WTC11 (cell line): Measurements from ENCODE around the gene GNRH2. TPM values are rescaled to one million over a fixed set of nuclear protein-coding genes. Genes with fewer than 3 reads are reported as not detected.
A peak's percentile ranks its signal among the peaks of the same experiment; 100 is the strongest.

Experiments
- ATAC-seq: fragments of 200-7000 bp; cut with Tn5 transposase; 2 replicates; pipeline ENCODE4 v1.10.0; 2021; ENCODE audit warnings: mild to moderate bottlenecking, moderate library complexity
- CTCF ChIA-PET: fragments of 300-600 bp; sonication (Branson Sonifier 250); formaldehyde crosslinking; loops from one replicate; lab custom pipeline; 2021; ENCODE audit warnings: antibody characterized with exemption; lab: Charles Lee
- POLR2A ChIA-PET: fragments of 350-600 bp; sonication (Branson Sonifier 250); formaldehyde crosslinking; loops from one replicate; lab custom pipeline; 2021; ENCODE audit warnings: antibody characterized with exemption; lab: Charles Lee
- DNase-seq: peaks from one replicate; pipeline ENCODE4 v3.0.0; 2021; ENCODE audit warnings: low spot score
- H3K27ac Mint-ChIP-seq: 2 replicates; pipeline ENCODE4 v1.8.0; 2021; ENCODE audit warnings: mixed read lengths
- H3K27me3 Mint-ChIP-seq: 2 replicates; pipeline ENCODE4 v1.8.0; 2021; ENCODE audit warnings: low read depth, mild to moderate bottlenecking, moderate library complexity, mixed read lengths
- H3K36me3 Mint-ChIP-seq: 2 replicates; pipeline ENCODE4 v1.8.0; 2021; ENCODE audit warnings: mixed read lengths
- H3K4me1 Mint-ChIP-seq: 2 replicates; pipeline ENCODE4 v1.8.0; 2022; ENCODE audit warnings: mixed read lengths
- H3K4me3 Mint-ChIP-seq: 2 replicates; pipeline ENCODE4 v1.8.0; 2021; ENCODE audit warnings: mild to moderate bottlenecking, moderate library complexity, mixed read lengths
- H3K9me3 Mint-ChIP-seq: 2 replicates; pipeline ENCODE4 v1.8.0; 2021; ENCODE audit warnings: mixed read lengths
- ATF1 ChIP-seq: sonication (generic); formaldehyde crosslinking; IDR thresholded peaks from 2 replicates; pipeline ENCODE4 v1.8.1; 2023; ENCODE audit warnings: mild to moderate bottlenecking, moderate library complexity, missing genetic modification reagents
- CBFB ChIP-seq: sonication (generic); formaldehyde crosslinking; IDR thresholded peaks from 2 replicates; pipeline ENCODE4 v1.8.1; 2022; ENCODE audit warnings: mild to moderate bottlenecking, low read depth, missing genetic modification reagents
- CDX4 ChIP-seq: fragments of 250-450 bp; sonication (Bioruptor Pico); IDR thresholded peaks from 2 replicates; pipeline ENCODE4 v1.9.0; 2021; ENCODE audit warnings: moderate library complexity, mild to moderate bottlenecking, inconsistent platforms, borderline replicate concordance
- CREB1 ChIP-seq: sonication (generic); formaldehyde crosslinking; IDR thresholded peaks from 2 replicates; pipeline ENCODE4 v1.8.0; 2023; ENCODE audit warnings: mild to moderate bottlenecking, missing genetic modification reagents
- ERG ChIP-seq: fragments of 250-450 bp; sonication (Bioruptor Pico); IDR thresholded peaks from 2 replicates; pipeline ENCODE4 v1.8.0; 2021; ENCODE audit warnings: mild to moderate bottlenecking
- ETV6 ChIP-seq: sonication (generic); formaldehyde crosslinking; IDR thresholded peaks from 2 replicates; pipeline ENCODE4 v1.8.1; 2022; ENCODE audit warnings: mild to moderate bottlenecking, missing genetic modification reagents
- FOXK1 ChIP-seq: sonication (generic); formaldehyde crosslinking; IDR thresholded peaks from 2 replicates; pipeline ENCODE4 v1.8.0; 2022; ENCODE audit warnings: mild to moderate bottlenecking, moderate library complexity, missing genetic modification reagents
- GTF2I ChIP-seq: fragments of 250-450 bp; sonication (Bioruptor Pico); conservative IDR thresholded peaks from 2 replicates; pipeline ENCODE4 v1.4.0; 2021; ENCODE audit warnings: mild to moderate bottlenecking
- HMGA2 ChIP-seq: fragments of 250-450 bp; sonication (Bioruptor Pico); IDR thresholded peaks from 2 replicates; pipeline ENCODE4 v1.4.0; 2021; ENCODE audit warnings: mild to moderate bottlenecking, moderate library complexity
- KAT7 ChIP-seq: sonication (generic); formaldehyde crosslinking; IDR thresholded peaks from 2 replicates; pipeline ENCODE4 v1.8.1; 2023; ENCODE audit warnings: missing genetic modification reagents, mild to moderate bottlenecking, borderline replicate concordance
- MAX ChIP-seq: sonication (generic); formaldehyde crosslinking; IDR thresholded peaks from 2 replicates; pipeline ENCODE4 v1.8.0; 2022; ENCODE audit warnings: mild to moderate bottlenecking, missing genetic modification reagents
- NR1H2 ChIP-seq: sonication (generic); formaldehyde crosslinking; IDR thresholded peaks from 2 replicates; pipeline ENCODE4 v1.9.0; 2021; ENCODE audit warnings: mild to moderate bottlenecking, moderate library complexity, missing genetic modification reagents
- SMAD4 ChIP-seq: sonication (generic); formaldehyde crosslinking; IDR thresholded peaks from 2 replicates; pipeline ENCODE4 v1.8.0; 2022; ENCODE audit warnings: mild to moderate bottlenecking, missing genetic modification reagents
- SOX15 ChIP-seq: fragments of 250-450 bp; sonication (Bioruptor Pico); IDR thresholded peaks from 2 replicates; pipeline ENCODE4 v1.9.0; 2021; ENCODE audit warnings: mild to moderate bottlenecking
- ZNF121 ChIP-seq: sonication (generic); formaldehyde crosslinking; IDR thresholded peaks from 2 replicates; pipeline ENCODE4 v1.8.0; 2023; ENCODE audit warnings: missing genetic modification reagents
- ZNF281 ChIP-seq: sonication (generic); formaldehyde crosslinking; IDR thresholded peaks from 2 replicates; pipeline ENCODE4 v1.8.0; 2023; ENCODE audit warnings: mild to moderate bottlenecking, missing genetic modification reagents
- ZNF423 ChIP-seq: fragments of 250-450 bp; sonication (Bioruptor Pico); IDR thresholded peaks from 2 replicates; pipeline ENCODE4 v2.1.2; 2022; ENCODE audit warnings: mild to moderate bottlenecking, moderate library complexity
- total RNA-seq: library from RNA; stranded (reverse); gene quantifications from 3 replicates; pipeline ENCODE4 v1.2.3, GENCODE V29; 2021
- TF ChIP-seq, protein P1 (sequence below): sonication (generic); formaldehyde crosslinking; conservative IDR thresholded peaks from 2 replicates; pipeline ENCODE4 v1.8.1; 2023; ENCODE audit warnings: mild to moderate bottlenecking, low read depth, missing genetic modification reagents, moderate library complexity

Gene GNRH2
- total RNA-seq, 1 experiment from 2014 or later = 1.1 TPM

DNA sequence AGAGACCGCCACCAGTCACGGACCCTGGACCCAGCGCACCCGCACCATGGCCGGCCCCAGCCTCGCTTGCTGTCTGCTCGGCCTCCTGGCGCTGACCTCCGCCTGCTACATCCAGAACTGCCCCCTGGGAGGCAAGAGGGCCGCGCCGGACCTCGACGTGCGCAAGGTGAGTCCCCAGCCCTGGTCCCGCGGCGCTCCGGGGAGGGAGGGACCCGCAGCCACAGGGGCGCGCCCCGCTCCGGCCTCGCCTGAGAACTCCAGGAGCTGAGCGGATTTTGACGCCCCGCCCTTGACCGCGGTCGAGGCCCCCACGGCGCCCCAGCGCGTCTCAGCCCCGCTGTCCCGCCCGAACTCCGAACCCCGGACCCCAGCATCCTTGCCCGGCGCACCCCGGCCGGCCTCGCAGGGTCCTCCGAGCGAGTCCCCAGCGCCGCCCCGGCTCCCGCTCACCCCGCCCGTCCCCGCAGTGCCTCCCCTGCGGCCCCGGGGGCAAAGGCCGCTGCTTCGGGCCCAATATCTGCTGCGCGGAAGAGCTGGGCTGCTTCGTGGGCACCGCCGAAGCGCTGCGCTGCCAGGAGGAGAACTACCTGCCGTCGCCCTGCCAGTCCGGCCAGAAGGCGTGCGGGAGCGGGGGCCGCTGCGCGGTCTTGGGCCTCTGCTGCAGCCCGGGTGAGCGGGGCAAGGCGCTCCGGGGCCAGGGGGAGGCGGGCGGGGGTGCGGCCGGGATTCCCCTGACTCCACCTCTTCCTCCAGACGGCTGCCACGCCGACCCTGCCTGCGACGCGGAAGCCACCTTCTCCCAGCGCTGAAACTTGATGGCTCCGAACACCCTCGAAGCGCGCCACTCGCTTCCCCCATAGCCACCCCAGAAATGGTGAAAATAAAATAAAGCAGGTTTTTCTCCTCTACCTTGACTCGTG lies 28.4 kb downstream of the GNRH2 start, which contains the start of gene OXT (continued):
- TF ChIP-seq CDX4 (no peak), SOX15 (CRISPR knock-in tag) (no peak)

DNA sequence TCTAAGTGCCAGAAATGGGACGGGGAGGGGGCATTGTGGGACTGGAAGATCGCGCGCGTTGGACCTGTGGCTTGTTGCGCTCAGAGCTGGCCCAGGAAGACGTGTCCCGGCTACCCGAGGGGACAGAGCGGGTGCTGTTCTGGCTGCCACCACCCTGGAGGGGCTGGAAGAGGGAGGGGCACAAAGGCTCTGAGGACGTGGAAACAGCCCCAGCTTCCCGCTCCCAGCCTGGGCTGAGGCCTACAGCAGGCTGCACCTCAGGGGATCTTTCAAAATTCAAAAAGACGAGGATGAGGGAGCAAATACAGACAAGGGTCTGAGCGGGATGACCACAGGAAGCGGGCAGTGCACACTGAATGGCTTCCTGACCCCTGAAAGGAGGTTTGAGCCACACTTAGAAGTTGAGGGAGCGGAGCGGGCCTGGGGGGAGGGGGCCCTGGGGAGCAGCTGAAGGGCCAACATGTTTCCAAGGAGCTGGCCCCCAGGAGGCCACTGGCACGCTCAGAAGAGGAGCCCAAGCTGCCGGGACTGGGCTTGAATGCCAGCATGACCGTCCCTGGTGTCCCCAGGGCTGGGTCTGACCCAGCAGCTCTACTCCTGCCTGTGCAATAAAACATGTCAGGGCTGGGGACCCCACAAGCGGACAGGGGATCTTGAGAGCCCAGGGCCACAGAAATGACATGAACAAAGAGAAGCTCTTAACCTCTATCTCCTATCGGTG lies 29.3 kb downstream of the GNRH2 start:
- ATAC-seq (peak; percentile 6), DNase-seq (no peak)
- Mint-ChIP-seq H3K27me3 (peaks cover 54% of the 10 kb centered on the region), H3K36me3 (peaks cover 9% of the 10 kb centered on the region), H3K9me3 (peaks cover 19% of the 10 kb centered on the region), H3K27ac (no peak overlapping the region), H3K4me3 (peak overlapping the region; percentile 66), H3K4me1 (peaks cover 6% of the 10 kb centered on the region)
- TF ChIP-seq ETV6 (CRISPR knock-in tag) (no peak), CBFB (CRISPR knock-in tag) (no peak), SMAD4 (no peak), CREB1 (CRISPR knock-in tag) (no peak), KAT7 (CRISPR knock-in tag) (no peak), GTF2I (CRISPR knock-in tag) (no peak), NR1H2 (CRISPR knock-in tag) (0 out of 2 replicates have a peak, but pooled peaks have one; percentile 13), HMGA2 (CRISPR knock-in tag) (no peak), ERG (CRISPR knock-in tag) (no peak), ATF1 (CRISPR knock-in tag) (no peak), FOXK1 (CRISPR knock-in tag) (no peak), ZNF281 (no peak), ZNF423 (CRISPR knock-in tag) (no peak), MAX (CRISPR knock-in tag) (0 out of 2 replicates have a peak, but pooled peaks have one; percentile 57), ZNF121 (CRISPR knock-in tag) (peak; percentile 0; the same call in 1 of the 2 replicates)
- TF ChIP-seq, protein P1, sequence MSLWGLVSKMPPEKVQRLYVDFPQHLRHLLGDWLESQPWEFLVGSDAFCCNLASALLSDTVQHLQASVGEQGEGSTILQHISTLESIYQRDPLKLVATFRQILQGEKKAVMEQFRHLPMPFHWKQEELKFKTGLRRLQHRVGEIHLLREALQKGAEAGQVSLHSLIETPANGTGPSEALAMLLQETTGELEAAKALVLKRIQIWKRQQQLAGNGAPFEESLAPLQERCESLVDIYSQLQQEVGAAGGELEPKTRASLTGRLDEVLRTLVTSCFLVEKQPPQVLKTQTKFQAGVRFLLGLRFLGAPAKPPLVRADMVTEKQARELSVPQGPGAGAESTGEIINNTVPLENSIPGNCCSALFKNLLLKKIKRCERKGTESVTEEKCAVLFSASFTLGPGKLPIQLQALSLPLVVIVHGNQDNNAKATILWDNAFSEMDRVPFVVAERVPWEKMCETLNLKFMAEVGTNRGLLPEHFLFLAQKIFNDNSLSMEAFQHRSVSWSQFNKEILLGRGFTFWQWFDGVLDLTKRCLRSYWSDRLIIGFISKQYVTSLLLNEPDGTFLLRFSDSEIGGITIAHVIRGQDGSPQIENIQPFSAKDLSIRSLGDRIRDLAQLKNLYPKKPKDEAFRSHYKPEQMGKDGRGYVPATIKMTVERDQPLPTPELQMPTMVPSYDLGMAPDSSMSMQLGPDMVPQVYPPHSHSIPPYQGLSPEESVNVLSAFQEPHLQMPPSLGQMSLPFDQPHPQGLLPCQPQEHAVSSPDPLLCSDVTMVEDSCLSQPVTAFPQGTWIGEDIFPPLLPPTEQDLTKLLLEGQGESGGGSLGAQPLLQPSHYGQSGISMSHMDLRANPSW = no peak; the same call in 1 of the 2 replicates
- ChIA-PET POLR2A (interaction anchor here (0.8 to 0.9 kb wide), 2 partner anchors 10 to 19 kb away, joined by 4 to 6 read pairs; no protein-coding TSS in a partner anchor), CTCF (interaction anchor here (0.8 to 2.8 kb wide), 3 partner anchors 19 to 117 kb away, joined by 3 to 16 read pairs (median 3); no protein-coding TSS in a partner anchor)
